ENCODE results near the gene SERINC3. TPM values are rescaled to one million over a fixed set of nuclear protein-coding genes. Genes with fewer than 3 reads are reported as not detected.
"Not testable (repeated sequence)": the region's sequence is repeated elsewhere in the genome, so short reads cannot be mapped to it uniquely, and the experiment has no call there.

SERINC3 gene
- total RNA-seq, 2 donors from 2014 or later: 75.6 to 91.3 TPM

DNA sequence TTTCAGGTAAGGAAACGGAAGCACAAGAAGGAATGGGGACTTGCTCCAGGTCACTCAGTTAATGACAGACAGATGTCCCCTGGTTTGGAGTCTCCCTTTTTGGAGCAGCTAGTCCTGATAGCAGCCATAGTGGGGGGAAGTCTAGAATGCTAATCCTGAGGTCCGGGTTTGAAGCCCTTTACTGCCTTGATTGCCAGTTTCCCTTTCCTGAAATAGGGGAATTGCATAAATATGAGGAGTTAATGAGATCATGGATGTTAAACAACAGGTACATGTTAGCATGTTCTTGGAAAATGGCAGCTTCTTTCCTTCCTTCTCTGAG is 46.5 kb downstream of the SERINC3 start:
- Mint-ChIP-seq H3K4me1 (peaks cover 13% of the 10 kb centered on the region), H3K27ac (peak overlapping the region; percentile 93), H3K4me3 (peak overlapping the region; percentile 91), H3K9me3 (no peaks in the 10 kb centered on the region), H3K27me3 (ENCODE audit: insufficient read depth) (peaks cover 2% of the 10 kb centered on the region), H3K36me3 (ENCODE audit: low read depth) (peaks cover 3% of the 10 kb centered on the region)
- H3K9ac ChIP-seq (ENCODE audit: extremely low read depth, low read length, poor library complexity, severe bottlenecking): no peak overlapping the region
- H3K4me3 ChIP-seq (ENCODE audit: low read length): peak overlapping the region; percentile 86
- H3K27ac ChIP-seq (ENCODE audit: low read depth, low read length): no peak overlapping the region
- 45 to 57% methylated on average over 2 of the region's 2 CpGs for whole genome bisulfite sequencing, 2 experiments (ENCODE audit: insufficient coverage in 1 of 2, insufficient read length in 1 of 2)
- H3K27me3 ChIP-seq (ENCODE audit: control insufficient read depth, insufficient read depth, low read length, poor library complexity, severe bottlenecking): no peaks in the 10 kb centered on the region
- H3K9me3 ChIP-seq (ENCODE audit: control insufficient read depth, low read length): no peaks in the 10 kb centered on the region
- TF ChIP-seq, protein P1, sequence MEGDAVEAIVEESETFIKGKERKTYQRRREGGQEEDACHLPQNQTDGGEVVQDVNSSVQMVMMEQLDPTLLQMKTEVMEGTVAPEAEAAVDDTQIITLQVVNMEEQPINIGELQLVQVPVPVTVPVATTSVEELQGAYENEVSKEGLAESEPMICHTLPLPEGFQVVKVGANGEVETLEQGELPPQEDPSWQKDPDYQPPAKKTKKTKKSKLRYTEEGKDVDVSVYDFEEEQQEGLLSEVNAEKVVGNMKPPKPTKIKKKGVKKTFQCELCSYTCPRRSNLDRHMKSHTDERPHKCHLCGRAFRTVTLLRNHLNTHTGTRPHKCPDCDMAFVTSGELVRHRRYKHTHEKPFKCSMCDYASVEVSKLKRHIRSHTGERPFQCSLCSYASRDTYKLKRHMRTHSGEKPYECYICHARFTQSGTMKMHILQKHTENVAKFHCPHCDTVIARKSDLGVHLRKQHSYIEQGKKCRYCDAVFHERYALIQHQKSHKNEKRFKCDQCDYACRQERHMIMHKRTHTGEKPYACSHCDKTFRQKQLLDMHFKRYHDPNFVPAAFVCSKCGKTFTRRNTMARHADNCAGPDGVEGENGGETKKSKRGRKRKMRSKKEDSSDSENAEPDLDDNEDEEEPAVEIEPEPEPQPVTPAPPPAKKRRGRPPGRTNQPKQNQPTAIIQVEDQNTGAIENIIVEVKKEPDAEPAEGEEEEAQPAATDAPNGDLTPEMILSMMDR (conservative IDR thresholded peaks at IDR 0.05): no peak
- H3K4me1 ChIP-seq (ENCODE audit: control insufficient read depth, insufficient read depth, low read length): peaks cover 10% of the 10 kb centered on the region
- H3K36me3 ChIP-seq (ENCODE audit: control insufficient read depth, insufficient read depth, low read length): peaks cover 5% of the 10 kb centered on the region
- no peak for DNase-seq

DNA sequence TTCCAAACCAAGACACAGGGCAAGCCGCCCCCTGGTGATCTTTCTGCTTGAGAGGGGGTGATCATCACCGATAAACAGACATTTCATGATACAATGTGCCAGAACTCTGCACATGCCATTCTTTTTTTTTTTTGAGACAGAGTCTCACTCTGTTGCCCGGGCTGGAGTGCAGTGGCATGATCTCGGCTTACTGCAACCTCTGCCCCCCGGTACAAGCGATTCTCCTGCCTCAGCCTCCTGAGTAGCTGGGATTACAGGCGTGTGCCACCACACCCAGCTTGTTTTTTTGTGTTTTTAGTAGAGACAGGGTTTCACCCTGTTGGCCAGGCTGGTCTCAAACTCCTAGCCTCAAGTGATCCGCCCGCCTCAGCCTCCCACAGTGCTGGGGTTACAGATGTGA is 49.6 kb downstream of the SERINC3 start:
- H3K27ac ChIP-seq (ENCODE audit: low read depth, low read length); H3K4me3 Mint-ChIP-seq; H3K9me3 Mint-ChIP-seq; H3K36me3 ChIP-seq (ENCODE audit: control insufficient read depth, insufficient read depth, low read length); H3K27ac Mint-ChIP-seq; H3K4me3 ChIP-seq (ENCODE audit: low read length); H3K27me3 Mint-ChIP-seq (ENCODE audit: insufficient read depth); DNase-seq; H3K9ac ChIP-seq (ENCODE audit: extremely low read depth, low read length, poor library complexity, severe bottlenecking); H3K27me3 ChIP-seq (ENCODE audit: control insufficient read depth, insufficient read depth, low read length, poor library complexity, severe bottlenecking); H3K36me3 Mint-ChIP-seq (ENCODE audit: low read depth); H3K9me3 ChIP-seq (ENCODE audit: control insufficient read depth, low read length): not testable (repeated sequence)
- 82 to 92% methylated on average over 5 to 9 of the region's 9 CpGs for WGBS, 2 experiments (ENCODE audit: insufficient coverage in 1 of 2, insufficient read length in 1 of 2)
- H3K4me1 ChIP-seq (ENCODE audit: control insufficient read depth, insufficient read depth, low read length): peaks cover 10% of the 10 kb centered on the region
- peaks cover 13% of the 10 kb centered on the region for H3K4me1 Mint-ChIP-seq

DNA sequence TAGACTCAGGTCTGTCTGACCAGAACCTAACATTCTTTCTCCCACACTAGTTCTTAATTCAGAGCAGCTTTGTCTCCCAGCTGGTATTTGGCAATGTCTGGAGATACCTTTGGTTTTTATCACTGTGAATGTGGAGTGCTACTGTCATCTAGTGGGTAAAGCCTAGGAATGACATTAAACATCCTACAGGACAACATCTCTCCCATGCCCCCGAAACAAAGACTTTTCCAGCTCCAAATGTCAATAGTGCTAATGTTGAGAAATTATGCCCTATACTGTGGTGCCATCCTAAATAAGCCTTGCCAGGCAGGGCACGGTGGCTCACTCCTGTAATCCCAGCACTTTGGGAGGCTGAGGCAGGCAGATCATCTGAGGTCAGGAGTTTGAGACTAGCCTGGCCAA is 50.4 kb downstream of the SERINC3 start:
- no peak overlapping the region for H3K27ac ChIP-seq (ENCODE audit: low read depth, low read length)
- 67 to 95% methylated on average over 1 to 2 of the region's 2 CpGs for WGBS, 2 experiments (ENCODE audit: insufficient coverage in 1 of 2, insufficient read length in 1 of 2)
- no peaks in the 10 kb centered on the region for H3K9me3 ChIP-seq (ENCODE audit: control insufficient read depth, low read length)
- Mint-ChIP-seq H3K4me1 (peaks cover 8% of the 10 kb centered on the region), H3K9me3 (no peaks in the 10 kb centered on the region), H3K36me3 (ENCODE audit: low read depth) (no peaks in the 10 kb centered on the region), H3K4me3 (no peak overlapping the region), H3K27ac (peak overlapping the region; percentile 55), H3K27me3 (ENCODE audit: insufficient read depth) (peaks cover 2% of the 10 kb centered on the region)
- H3K27me3 ChIP-seq (ENCODE audit: control insufficient read depth, insufficient read depth, low read length, poor library complexity, severe bottlenecking): no peaks in the 10 kb centered on the region
- peaks cover 8% of the 10 kb centered on the region for H3K4me1 ChIP-seq (ENCODE audit: control insufficient read depth, insufficient read depth, low read length)
- H3K9ac ChIP-seq (ENCODE audit: extremely low read depth, low read length, poor library complexity, severe bottlenecking): no peak overlapping the region
- TF ChIP-seq, protein P1 (conservative IDR thresholded peaks at IDR 0.05): peak; percentile 73
- DNase-seq: no peak
- H3K36me3 ChIP-seq (ENCODE audit: control insufficient read depth, insufficient read depth, low read length): no peaks in the 10 kb centered on the region
- H3K4me3 ChIP-seq (ENCODE audit: low read length): no peak overlapping the region

DNA sequence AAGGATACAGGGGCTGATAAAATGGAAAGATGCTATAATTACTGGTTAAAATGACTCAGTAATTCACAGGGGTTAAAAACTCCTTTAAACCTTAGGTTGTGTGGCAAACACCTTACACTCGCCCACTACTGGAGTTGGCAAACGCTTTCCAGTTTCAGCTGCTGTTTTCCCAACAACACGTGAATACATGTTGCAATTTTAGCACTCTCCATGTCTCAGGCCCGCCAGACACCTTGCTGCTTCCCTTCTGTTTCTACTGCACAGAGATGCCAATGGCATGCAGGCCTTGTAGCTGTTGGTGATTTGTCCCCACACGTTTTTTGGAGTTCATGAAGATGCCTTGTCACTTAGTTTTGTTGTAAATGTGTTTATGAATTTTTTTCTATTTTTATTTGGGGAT is 51.5 kb downstream of the SERINC3 start:
- Mint-ChIP-seq H3K9me3 (no peaks in the 10 kb centered on the region), H3K27ac (no peak overlapping the region), H3K4me3 (no peak overlapping the region), H3K27me3 (ENCODE audit: insufficient read depth) (peaks cover 2% of the 10 kb centered on the region), H3K4me1 (peaks cover 3% of the 10 kb centered on the region), H3K36me3 (ENCODE audit: low read depth) (no peaks in the 10 kb centered on the region)
- Histone ChIP-seq H3K4me3 (ENCODE audit: low read length) (no peak overlapping the region), H3K9me3 (ENCODE audit: control insufficient read depth, low read length) (no peaks in the 10 kb centered on the region), H3K27me3 (ENCODE audit: control insufficient read depth, insufficient read depth, low read length, poor library complexity, severe bottlenecking) (no peaks in the 10 kb centered on the region), H3K9ac (ENCODE audit: extremely low read depth, low read length, poor library complexity, severe bottlenecking) (no peak overlapping the region), H3K4me1 (ENCODE audit: control insufficient read depth, insufficient read depth, low read length) (peaks cover 6% of the 10 kb centered on the region), H3K27ac (ENCODE audit: low read depth, low read length) (no peak overlapping the region), H3K36me3 (ENCODE audit: control insufficient read depth, insufficient read depth, low read length) (no peaks in the 10 kb centered on the region)
- TF ChIP-seq, protein P1 (conservative IDR thresholded peaks at IDR 0.05): no peak
- WGBS, 2 experiments (ENCODE audit: insufficient coverage in 1 of 2, insufficient read length in 1 of 2): 85 to 95% methylated on average over 4 to 5 of the region's 5 CpGs
- DNase-seq: no peak
